GM23338 (cell line): ENCODE results near the gene TCEAL8. TPM values are rescaled to one million over a fixed set of nuclear protein-coding genes. Genes with fewer than 3 reads are reported as not detected.

ENCODE experiments used
- ATAC-seq: fragments of 200-7000 bp; cut with Tn5 transposase; 3 replicates; pipeline ENCODE4 v1.9.1; 2020
- DNase-seq: peaks from one replicate; pipeline ENCODE4 v3.0.0-alpha.2; 2015; ENCODE audit warnings: low spot score
- H2AFZ ChIP-seq: fragments of 200-600 bp; sonication (generic); 2 replicates; pipeline ENCODE4 v1.8.0; 2016; ENCODE audit warnings: antibody characterized with exemption, mild to moderate bottlenecking, moderate library complexity
- H3F3A ChIP-seq: fragments of 200-600 bp; sonication (generic); replicated peaks from 2 replicates; pipeline ENCODE4 v1.8.0; 2017; ENCODE audit warnings: antibody characterized with exemption, mixed run types, low read depth
- H3K27ac ChIP-seq: fragments of 200-600 bp; sonication (generic); 2 replicates; pipeline ENCODE4 v1.6.1; 2016; ENCODE audit warnings: low read depth
- H3K27me3 ChIP-seq: fragments of 200-600 bp; sonication (generic); 2 replicates; pipeline ENCODE4 v1.8.0; 2016; ENCODE audit warnings: mild to moderate bottlenecking, mixed run types, moderate library complexity; ENCODE audit not compliant: insufficient read depth
- H3K36me3 ChIP-seq: fragments of 200-600 bp; sonication (generic); 2 replicates; pipeline ENCODE4 v1.8.0; 2016; ENCODE audit warnings: mild to moderate bottlenecking; ENCODE audit not compliant: insufficient read depth
- H3K4me1 ChIP-seq: fragments of 200-600 bp; sonication (generic); 2 replicates; pipeline ENCODE4 v1.8.0; 2016; ENCODE audit warnings: mild to moderate bottlenecking, moderate library complexity; ENCODE audit not compliant: insufficient read depth
- H3K4me2 ChIP-seq: fragments of 200-600 bp; sonication (generic); 2 replicates; pipeline ENCODE4 v1.7.1; 2017; ENCODE audit warnings: mixed run types
- H3K4me3 ChIP-seq: fragments of 200-600 bp; sonication (generic); 2 replicates; pipeline ENCODE4 v1.6.1; 2016; ENCODE audit warnings: mixed run types
- H3K79me2 ChIP-seq: fragments of 200-600 bp; sonication (generic); replicated peaks from 2 replicates; pipeline ENCODE4 v1.8.0; 2017; ENCODE audit warnings: mild to moderate bottlenecking; ENCODE audit not compliant: insufficient read depth
- H3K9me2 ChIP-seq: fragments of 200-600 bp; sonication (generic); 2 replicates; pipeline ENCODE4 v1.8.0; 2017; ENCODE audit not compliant: insufficient read depth
- H4K20me1 ChIP-seq: fragments of 200-600 bp; sonication (generic); replicated peaks from 2 replicates; pipeline ENCODE4 v1.8.0; 2017; ENCODE audit warnings: mild to moderate bottlenecking; ENCODE audit not compliant: insufficient read depth
- H3K27ac Mint-ChIP-seq: 2 replicates; pipeline ENCODE4 v1.8.0; 2020; ENCODE audit warnings: inconsistent platforms, mild to moderate bottlenecking, moderate library complexity, mixed read lengths
- H3K27me3 Mint-ChIP-seq: 3 replicates; pipeline ENCODE4 v1.8.0; 2022; ENCODE audit warnings: low read depth, mild to moderate bottlenecking, moderate library complexity, mixed read lengths, inconsistent platforms; ENCODE audit not compliant: insufficient read depth, poor library complexity
- H3K36me3 Mint-ChIP-seq: 3 replicates; pipeline ENCODE4 v1.8.0; 2021; ENCODE audit warnings: low read depth, mild to moderate bottlenecking, inconsistent platforms, moderate library complexity, mixed read lengths
- H3K4me1 Mint-ChIP-seq: 3 replicates; pipeline ENCODE4 v1.8.0; 2020; ENCODE audit warnings: mild to moderate bottlenecking, inconsistent platforms, mixed read lengths
- H3K4me3 Mint-ChIP-seq: 3 replicates; pipeline ENCODE4 v1.8.0; 2021; ENCODE audit warnings: moderate library complexity, mild to moderate bottlenecking, inconsistent platforms, mixed read lengths
- H3K9me3 Mint-ChIP-seq: 3 replicates; pipeline ENCODE4 v1.8.0; 2020; ENCODE audit warnings: moderate library complexity, mild to moderate bottlenecking, inconsistent platforms, mixed read lengths
- CREB1 ChIP-seq: fragments of 250-450 bp; sonication (Bioruptor Pico); IDR thresholded peaks from 2 replicates; pipeline ENCODE4 v1.5.0; 2020; ENCODE audit warnings: low read depth, mild to moderate bottlenecking, moderate library complexity
- CTCF ChIP-seq, 2 experiments: fragments of 200-600 bp in 1 of 2; sonication (generic) in 1 of 2; conservative IDR thresholded peaks; 2 replicates each; pipeline versions ENCODE4 v1.5.1 to v1.6.1; 2016 to 2017; ENCODE audit warnings: antibody characterized with exemption in 2 of 2, low read depth in 2 of 2, mild to moderate bottlenecking in 2 of 2, moderate library complexity in 1 of 2
- ETS1 ChIP-seq: IDR thresholded peaks from 2 replicates; pipeline ENCODE4 v1.6.1; 2016; ENCODE audit warnings: antibody characterized with exemption
- EZH2 ChIP-seq: fragments of 200-600 bp; sonication (generic); IDR thresholded peaks from one replicate; pipeline ENCODE4 v1.8.0; 2017; ENCODE audit warnings: antibody characterized with exemption, mild to moderate bottlenecking, low read depth; ENCODE audit not compliant: unreplicated experiment
- EZH2phosphoT487 ChIP-seq: fragments of 200-600 bp; sonication (generic); IDR thresholded peaks from one replicate; pipeline ENCODE4 v1.8.1; 2018; ENCODE audit warnings: antibody characterized with exemption; ENCODE audit not compliant: unreplicated experiment
- JUNB ChIP-seq: IDR thresholded peaks from one replicate; pipeline ENCODE4 v1.6.1; 2016; ENCODE audit warnings: antibody characterized with exemption; ENCODE audit not compliant: unreplicated experiment
- NANOG ChIP-seq: IDR thresholded peaks from 2 replicates; pipeline ENCODE4 v1.6.1; 2016; ENCODE audit warnings: antibody characterized with exemption, borderline replicate concordance
- POLR2AphosphoS5 ChIP-seq: IDR thresholded peaks from 2 replicates; pipeline ENCODE4 v1.6.1; 2016; ENCODE audit warnings: antibody characterized with exemption, low read depth
- REST ChIP-seq: IDR thresholded peaks from one replicate; pipeline ENCODE4 v1.6.1; 2018; ENCODE audit warnings: antibody characterized with exemption; ENCODE audit not compliant: unreplicated experiment
- STAT1 ChIP-seq: IDR thresholded peaks from one replicate; pipeline ENCODE4 v1.6.1; 2016; ENCODE audit warnings: antibody characterized with exemption; ENCODE audit not compliant: unreplicated experiment
- ZNF114 ChIP-seq: fragments of 250-450 bp; sonication (Bioruptor Pico); IDR thresholded peaks from 2 replicates; pipeline ENCODE4 v1.5.0; 2020; ENCODE audit warnings: mild to moderate bottlenecking, moderate library complexity
- ZNF331 ChIP-seq: fragments of 250-450 bp; sonication (Bioruptor Pico); IDR thresholded peaks from 2 replicates; pipeline ENCODE4 v1.5.0; 2020; ENCODE audit warnings: low read depth, mild to moderate bottlenecking, moderate library complexity
- ZNF462 ChIP-seq: fragments of 250-450 bp; sonication (Bioruptor Pico); IDR thresholded peaks from 2 replicates; pipeline ENCODE4 v1.5.0; 2020; ENCODE audit warnings: mild to moderate bottlenecking, moderate library complexity
- polyA plus RNA-seq: library from polyadenylated mRNA; unstranded; fragments of >200 nt; fragmentation: Nextera tagmentation; extraction: Ambion mirVana; gene quantifications from 2 replicates; pipeline ENCODE4 v1.2.1, GENCODE V29; 2016
- total RNA-seq: library from RNA; depleted of rRNA; stranded (reverse); fragments of >200 nt; shearing (Covaris generic); gene quantifications from 2 replicates; pipeline ENCODE4 v1.2.3, GENCODE V29; 2014

The TCEAL8 gene
- total and polyA plus RNA-seq, 2 experiments from 2014 or later: 105 to 168 TPM

- H3K9me3 Mint-ChIP-seq: 0 out of 3 replicates have a peak, but pooled peaks cover 4% of the 10 kb centered on the region
- Histone ChIP-seq H2AFZ (peak within 1 kb of the TSS; percentile 69; the same call in 1 of the 2 replicates), H3K27me3 (peaks cover 3% of the 10 kb centered on the region; the same call in 1 of the 2 replicates), H3K36me3 (no peaks in the 10 kb centered on the region), H3K4me1 (peaks cover 7% of the 10 kb centered on the region), H3K27ac (no peak within 1 kb of the TSS), H3F3A (no peaks in the 10 kb centered on the region), H3K9me2 (no peaks in the 10 kb centered on the region), H3K4me2 (peak within 1 kb of the TSS; percentile 79), H3K4me3 (peak within 1 kb of the TSS; percentile 63), H3K79me2 (no peaks in the 10 kb centered on the region), H4K20me1 (no peaks in the 10 kb centered on the region)
- H3K27me3 Mint-ChIP-seq: peaks cover 14% of the 10 kb centered on the region
- no peaks in the 10 kb centered on the region; the same call in 2 of the 3 replicates for H3K36me3 Mint-ChIP-seq
- H3K4me1 Mint-ChIP-seq: peaks cover 24% of the 10 kb centered on the region
- peak within 1 kb of the TSS; percentile 83 for H3K4me3 Mint-ChIP-seq
- TF ChIP-seq ETS1: no peak
- no peak for TF ChIP-seq STAT1
- TF ChIP-seq JUNB: no peak
- TF ChIP-seq POLR2AphosphoS5: no peak
- TF ChIP-seq EZH2: no peak
- TF ChIP-seq CTCF (conservative IDR thresholded peaks at IDR 0.05; ENCODE audit: low read depth in 2 of 2): no peak
- no peak for TF ChIP-seq REST
- TF ChIP-seq ZNF114: no peak
- no peak for TF ChIP-seq ZNF462 (CRISPR knock-in tag)
- TF ChIP-seq NANOG: no peak
- TF ChIP-seq EZH2phosphoT487: no peak
- no peak for TF ChIP-seq CREB1
- TF ChIP-seq ZNF331 (CRISPR knock-in tag): no peak
- H3K27ac Mint-ChIP-seq: no peak within 1 kb of the TSS
- DNase-seq: peak; percentile 22
- peak; percentile 89 for ATAC-seq
These were observed 21.6 kb upstream of the TCEAL8 start, which contains the start of gene TCEAL5 for GRCh38 chrX:103276581-103277002. Gene TCEAL5, minus strand, starts transcription at chrX:103276750. Its CDS starts 2,187 bp downstream, at chrX:103274563.
